HG03521 (cell line): Measurements from ENCODE around the gene XAGE2.
"Not testable (repeated sequence)": the region's sequence is repeated elsewhere in the genome, so short reads cannot be mapped to it uniquely, and the experiment has no call there.

ENCODE experiments used
- ATAC-seq: cut with Tn5 transposase; IDR thresholded peaks from one replicate; pipeline ENCODE4 v1.9.1; 2021; ENCODE audit warnings: mild to moderate bottlenecking, moderate library complexity; ENCODE audit not compliant: unreplicated experiment

XAGE2 gene, protein sequence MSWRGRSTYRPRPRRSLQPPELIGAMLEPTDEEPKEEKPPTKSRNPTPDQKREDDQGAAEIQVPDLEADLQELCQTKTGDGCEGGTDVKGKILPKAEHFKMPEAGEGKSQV

DNA sequence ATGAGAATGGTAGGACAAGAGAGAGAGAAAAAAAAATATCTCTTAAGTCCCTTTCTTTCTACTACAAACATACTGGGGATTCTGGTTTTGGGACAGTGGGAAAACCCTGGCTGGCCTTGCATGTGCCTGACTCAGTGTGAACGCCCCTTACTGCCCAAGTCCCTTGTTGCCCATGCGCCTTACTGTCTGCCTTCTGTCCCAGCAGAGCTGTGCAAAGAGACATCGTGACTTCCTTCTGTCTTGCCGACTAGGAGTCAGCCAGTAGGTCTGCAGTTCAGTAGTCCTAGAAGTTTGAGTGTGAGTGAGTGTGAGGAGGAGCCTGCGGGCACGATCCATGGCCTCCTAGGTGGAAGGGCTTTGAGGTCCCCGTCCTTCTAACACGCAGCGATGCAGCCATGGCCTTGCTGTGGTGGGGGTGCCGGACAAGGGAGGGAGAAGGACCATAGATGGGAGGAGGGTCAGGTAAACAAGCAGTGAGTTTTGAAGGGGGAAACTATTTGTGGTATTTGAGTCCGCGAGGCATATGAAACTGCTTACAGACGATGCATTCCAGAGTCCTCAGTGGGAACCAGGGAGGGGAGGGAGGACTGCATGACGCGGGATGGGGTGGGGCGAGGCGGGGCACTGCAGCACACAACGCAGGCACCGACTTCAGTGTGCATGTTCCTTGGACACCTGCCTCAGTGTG is at the start of gene XAGE2:
XAGE2 (plus strand) TSS at position 654 of the 688 bp plus-strand sequence. CDS start 994 bp downstream, outside the sequence.
- ATAC-seq, result no peak

DNA sequence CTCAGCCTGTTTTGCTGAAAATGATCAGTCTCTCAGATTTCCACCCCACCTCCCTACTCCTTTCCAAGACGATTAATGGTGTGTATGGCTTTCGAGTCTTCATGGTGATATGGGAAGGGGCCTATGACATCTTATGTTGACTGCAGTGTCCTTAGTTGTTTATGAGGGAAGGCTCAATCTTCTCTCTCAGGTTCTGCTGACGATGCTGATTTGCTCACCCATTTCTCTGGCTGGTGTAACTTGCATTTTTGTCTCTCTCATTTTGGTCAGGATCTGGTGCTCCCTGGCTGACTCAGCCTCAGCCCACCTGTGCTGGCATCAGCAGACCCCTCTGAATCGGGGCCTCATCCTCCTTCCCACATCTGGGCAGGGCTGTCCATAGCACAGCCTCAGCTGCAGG is 31.4 kb upstream of the XAGE2 start:
- no peak for ATAC-seq

DNA sequence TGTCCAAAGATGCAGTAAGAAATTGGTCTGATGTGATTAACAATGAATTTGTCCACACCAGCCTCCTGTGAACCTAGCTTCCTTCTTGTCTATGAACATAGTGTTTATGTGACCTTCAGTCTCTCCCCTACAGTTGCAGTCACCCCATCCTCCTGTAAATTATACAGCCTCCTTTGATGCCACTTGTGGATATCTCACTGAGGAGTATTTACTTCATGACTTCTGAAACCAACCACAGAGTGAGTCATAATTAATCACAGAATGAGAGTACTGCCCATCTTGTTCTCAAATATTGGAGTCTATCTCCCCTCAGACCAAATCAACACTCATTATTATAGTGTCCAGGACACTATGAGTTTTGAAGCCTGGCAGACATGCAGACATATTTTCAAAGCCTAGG is 27.3 kb upstream of the XAGE2 start:
- no peak for ATAC-seq

DNA sequence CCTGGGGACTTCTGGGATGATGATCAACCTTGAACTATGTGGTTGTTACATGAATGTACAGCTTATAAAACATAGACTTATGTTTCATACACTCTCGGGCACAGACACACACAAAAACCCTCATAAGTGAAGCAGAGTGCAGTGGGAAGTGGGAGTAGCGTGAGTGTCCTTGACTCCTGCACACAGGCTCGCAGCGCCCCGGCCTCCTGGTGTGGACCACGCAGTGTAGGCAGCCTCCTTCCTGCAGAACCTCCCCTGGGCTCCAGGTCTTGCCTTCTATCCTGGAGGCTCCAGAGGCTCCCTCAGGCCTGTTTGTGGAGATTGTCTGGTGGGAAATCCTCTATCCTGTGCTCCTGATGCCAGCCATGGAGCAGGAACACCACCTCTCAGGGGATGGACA is 25.7 kb upstream of the XAGE2 start:
- not testable (repeated sequence) for ATAC-seq

DNA sequence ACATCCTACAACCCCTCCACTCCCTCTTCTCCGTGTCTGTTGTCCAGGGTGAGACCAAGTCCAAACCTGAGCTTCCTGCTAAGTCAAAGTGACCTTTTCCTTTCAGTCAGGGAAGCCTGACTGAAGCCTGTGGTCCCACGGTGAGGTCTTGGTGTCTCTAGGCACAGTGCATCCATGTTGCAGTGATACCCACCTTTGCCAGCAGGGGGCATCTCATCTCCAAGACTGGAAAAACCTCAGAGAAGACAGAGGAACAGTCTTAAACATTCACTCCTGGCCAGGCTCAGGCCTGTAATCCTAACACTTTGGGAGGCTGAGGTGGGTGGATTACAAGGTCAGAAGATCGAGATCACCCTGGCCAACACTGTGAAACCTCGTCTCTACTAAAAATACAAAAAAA is 23.4 kb upstream of the XAGE2 start:
- not testable (repeated sequence) for ATAC-seq

DNA sequence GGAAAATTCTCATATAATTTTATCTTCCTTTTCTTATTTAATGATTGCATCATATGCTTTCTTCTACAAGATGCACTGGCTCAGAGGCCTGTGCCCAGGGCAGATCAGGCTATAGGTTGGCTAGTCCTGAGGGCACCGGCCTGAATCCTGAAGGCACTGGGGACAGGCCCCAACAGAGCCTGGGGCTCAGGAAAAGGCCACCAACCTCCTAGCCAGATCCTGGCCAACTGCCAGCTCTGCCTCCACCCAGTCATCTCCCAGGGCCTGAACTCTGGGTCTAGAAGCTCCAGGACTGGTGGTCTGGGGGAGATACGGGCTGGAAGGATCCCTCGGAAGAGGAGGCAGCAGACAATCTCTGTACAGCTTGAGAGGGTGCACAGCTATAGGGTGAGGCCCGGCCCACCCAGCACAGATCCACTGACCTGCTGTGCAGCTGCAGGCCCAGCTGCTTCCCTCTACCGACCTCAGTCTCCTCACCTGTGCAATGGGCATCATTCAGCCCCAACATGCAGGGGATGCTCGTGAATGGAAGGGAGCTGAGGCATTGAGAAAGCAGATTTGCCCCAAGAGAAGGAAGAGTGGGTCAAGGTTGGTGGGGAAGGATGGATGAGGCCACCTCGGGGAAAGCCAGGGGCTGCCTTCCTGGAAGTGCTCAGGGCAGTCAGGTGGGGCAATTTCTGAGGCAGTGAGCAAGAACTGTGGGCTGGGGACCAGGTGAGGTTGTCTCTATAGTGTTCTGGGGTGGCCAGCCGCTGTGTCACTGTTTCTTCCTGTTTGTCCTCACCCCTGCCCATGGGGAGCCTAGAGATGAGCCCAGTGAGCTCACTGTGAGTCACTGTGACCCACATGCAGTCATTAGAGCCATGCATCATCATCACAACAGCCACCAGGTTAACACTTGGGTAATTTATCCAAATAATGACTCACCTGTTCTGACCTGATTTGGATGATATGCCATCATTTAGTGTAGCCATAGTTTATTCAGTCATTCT is 22.4 kb upstream of the XAGE2 start:
- no peak for ATAC-seq

DNA sequence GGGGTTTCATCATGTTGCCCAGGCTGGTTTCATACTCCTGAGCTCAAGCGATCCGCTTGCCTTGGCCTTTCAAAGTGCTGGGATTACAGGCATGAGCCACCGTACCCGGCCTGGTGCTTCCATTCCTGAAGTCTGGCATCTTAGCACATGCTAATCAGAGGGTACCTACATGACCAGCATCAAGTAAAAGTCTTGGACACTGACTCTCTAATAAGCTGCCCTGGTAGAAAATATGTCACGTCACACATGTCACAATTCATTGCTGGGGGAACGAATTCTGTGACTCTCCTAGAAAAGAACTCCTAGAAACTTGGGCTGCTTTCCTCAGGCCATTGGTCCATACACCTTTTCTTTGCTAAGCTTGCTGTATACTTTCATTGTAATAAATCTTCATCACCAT is 19.1 kb upstream of the XAGE2 start:
- no peak for ATAC-seq

DNA sequence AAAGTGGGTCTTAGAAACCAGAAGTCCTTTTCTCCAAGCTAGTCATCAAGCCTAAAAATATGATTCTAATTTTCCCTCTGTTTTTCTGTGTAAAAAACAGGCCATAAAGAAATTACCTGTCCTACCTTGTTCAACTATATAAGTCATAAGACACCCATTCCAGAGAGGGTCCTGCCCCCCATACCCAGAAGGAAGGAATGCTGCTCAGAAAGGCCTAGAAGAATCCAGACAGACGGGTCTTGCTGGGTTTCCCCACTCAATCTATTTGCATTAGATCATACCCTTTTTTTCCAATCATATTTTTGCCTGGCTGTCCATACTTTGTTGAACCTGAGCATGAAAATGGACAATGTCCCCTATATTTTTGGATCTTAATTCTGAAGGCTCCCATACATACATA is 16.3 kb upstream of the XAGE2 start:
- no peak for ATAC-seq

DNA sequence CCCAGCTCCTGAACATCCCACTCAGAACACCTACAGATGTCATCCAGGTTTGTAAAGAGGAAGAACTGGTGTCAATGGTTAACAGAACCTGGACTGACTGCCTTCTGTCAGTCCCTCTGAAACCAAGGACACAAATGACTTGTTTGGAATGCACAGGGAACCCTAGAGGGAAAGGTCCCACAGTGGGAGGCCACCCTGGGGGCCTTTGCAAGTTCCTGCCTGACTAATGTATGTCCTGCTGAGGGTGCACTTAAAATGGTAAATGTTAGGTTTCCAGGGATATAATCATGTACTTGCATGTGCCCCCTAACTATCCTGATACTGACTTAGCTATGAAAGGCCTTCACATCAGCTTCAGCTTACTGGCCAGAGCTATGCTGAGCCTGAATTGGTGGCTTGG is 15.0 kb upstream of the XAGE2 start:
- ATAC-seq, result no peak

DNA sequence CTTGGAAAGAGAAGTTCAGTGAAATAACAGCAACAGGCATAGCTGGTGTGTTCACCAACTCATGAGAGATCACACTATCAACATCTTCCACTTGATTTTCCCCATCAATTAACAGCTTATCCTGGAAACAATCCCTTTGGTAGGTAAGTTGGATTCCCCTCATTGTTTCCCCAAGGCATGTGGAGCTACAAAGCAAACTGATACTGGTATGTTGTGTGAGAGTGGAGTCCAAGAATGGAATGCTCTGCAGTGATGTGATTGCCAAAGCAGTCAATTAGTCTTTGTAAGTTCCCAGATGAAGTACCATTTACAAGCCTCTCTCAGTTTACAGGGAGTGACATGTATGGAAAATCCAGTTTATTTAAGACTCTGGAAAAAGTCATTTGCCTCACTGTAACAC is 13.7 kb upstream of the XAGE2 start:
- no peak for ATAC-seq

DNA sequence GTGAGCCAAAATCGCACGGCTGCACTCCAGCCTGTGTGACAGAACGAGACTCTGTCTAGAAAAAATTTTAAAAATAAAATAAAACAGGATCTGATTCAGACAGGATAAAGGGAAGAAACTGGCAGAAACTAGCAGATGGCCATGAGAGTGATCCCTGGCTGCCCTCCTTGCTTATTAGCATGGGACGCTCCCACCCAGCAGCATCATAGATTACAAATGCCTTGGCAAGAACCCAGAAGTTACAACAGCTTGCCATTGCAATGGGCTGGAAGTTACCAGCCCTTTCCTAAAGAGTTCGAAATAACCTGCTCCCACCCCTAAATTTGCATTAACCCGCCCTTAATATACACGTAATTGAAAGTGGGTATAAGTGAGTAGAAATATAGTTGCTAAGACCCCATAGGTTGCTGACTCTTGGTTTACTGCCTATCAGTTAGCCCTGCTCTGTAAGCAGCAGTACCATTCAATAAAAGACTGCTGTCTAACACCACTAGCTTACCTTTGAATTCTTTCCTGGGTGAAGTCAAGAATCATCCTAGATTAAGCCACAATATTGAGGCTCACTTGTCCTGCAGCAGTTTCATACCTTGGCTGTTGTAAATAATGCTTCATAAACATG is 9.1 kb upstream of the XAGE2 start:
- ATAC-seq, result no peak

DNA sequence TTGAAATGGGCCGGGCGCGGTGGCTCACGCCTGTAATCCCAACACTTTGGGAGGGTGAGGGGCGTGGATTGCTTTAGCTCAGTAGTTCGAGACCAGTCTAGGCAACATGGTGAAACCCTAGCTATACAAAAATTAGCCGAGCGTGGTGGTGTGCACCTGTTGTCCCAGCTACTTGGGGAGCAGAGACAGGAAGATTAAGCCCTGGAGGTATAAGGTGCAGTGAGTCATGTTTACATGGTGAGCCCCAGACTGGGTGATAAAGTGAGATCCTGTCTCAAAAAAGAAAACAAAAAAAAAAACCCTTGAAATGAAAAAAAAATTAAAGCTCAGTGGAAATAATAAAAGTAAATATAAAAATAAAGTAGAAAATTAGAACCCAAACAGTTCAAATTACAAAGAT is 6.9 kb upstream of the XAGE2 start:
- no peak for ATAC-seq

DNA sequence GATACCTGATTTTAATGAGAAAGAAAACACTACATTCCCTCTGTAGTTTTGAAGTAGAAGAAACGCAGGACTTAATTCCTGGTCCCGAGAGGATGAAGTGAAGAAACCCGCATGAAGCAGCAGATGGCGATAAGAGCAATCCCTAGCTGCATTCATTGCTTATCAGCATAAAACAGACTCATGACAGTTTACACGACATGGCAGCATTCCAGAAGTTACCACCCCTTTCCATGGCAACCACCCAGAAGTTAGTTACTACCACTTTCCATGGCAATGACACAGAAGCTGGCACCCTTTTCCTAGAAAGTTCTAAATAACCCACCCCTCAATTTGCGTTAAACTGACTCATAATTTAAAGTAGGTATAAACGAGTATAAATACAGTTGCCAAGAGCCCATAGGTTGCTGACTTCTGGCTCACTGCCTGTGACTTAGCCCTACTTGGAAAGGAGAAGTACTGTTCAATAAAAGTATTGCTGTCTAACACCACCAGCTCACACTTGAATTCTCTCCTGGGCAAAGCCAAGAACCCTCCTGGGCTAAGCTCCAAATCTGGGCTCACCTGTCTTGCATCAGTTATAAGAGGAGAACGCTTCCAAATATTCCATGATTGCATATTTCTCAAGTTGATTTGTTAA is 5.5 kb upstream of the XAGE2 start:
- no peak for ATAC-seq

DNA sequence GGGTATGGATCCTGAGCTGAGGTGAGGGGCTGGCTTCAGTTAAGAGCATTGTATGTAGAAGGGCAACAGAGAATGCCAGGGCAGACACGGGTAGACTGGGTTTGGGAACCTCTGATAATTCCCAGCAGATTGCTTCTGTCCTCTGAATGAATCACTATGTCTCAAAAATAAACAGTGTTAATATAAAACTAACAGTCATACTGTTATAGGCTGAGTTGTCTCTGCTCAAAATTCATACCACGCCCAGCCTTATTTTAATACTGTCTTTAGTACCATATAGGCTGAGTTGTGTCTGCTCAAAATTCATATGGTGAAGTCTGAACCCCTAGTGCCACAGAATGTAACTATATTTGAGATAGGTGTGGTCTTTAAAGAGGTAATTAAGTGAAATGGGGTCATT is 10.0 kb downstream of the XAGE2 start:
- ATAC-seq, result no peak

DNA sequence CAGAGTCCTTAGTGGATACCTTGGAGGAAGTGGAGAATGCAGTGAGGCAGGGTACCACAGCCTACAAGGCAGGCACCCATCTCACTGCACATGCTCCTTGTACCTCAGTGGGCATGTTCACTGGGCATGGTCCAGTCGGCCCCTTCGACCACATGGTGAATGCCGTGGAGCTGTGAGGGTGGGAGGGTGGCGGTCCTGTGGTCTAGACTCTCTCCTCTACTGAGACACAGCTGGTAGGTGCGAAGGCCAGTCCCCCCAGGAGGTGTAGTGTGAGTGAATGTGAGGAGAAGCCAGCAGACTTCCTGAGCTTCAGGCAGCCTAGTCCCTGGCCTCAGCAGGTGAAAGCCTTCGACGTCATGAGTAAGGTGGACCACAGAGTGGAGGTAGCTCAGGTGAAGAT is 12.2 kb downstream of the XAGE2 start:
- ATAC-seq, result no peak

DNA sequence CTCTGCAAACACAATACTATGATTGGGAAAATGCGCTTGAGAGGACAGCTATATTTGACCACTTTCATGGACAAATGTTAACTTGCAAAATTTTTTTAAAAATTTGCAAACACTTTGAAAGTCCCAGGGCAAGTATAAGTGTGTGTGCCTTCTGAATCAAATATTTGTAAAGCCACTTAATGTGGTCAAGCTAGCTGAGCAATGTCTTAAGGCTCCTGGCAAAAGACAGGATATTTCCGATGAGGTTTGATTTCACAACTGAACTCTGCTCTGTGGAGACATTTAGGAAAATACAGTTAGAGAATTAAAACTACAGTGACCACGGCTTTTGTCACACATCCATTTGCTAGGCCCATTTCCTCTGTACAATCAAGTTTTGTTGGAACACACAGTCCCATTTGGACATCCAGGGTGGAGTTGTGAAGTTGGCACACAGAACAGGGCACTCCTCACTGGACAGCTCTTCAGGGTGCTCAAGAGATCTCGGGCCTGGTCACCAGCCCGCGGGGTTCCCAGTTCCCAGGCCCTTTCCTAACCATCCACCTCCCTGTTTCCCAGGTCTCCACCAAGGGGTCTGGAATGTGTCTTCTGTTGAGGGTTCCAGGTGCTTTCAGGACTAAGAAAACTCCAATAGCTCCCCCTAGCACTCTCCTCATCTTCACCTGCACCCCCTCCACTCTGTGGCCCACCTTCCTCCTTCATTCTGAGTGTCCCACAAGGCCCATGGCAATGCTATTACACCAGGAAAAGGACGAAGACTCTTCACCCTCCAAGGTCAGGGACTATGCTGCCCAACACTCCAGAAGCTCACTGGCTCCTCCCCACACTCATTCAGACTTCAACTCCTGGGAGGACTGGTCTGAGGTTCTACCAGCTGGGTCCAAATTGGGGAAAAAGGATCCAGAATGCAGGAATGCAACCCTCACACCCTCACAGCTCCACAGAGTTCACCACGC is 41.9 kb downstream of the XAGE2 start:
- no peak for ATAC-seq

DNA sequence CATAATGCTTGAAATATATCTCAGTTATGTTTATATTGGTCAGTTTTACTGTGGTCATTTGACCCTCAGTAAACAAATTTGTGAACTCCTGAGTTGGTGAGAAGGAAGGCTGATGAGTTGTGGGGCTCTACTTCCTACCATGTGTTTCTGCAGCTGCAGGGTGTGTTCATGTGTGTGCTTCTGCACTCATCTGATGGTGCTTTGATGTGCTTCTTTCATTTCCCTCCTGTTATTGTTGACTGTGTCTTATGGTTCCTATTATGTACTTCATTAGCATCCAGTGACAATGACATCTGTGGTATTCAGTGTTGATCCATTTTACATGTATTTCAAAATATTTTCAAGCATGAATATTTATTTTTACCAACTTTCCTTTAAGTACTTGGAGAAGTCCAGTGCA is 46.5 kb downstream of the XAGE2 start:
- no peak for ATAC-seq

DNA sequence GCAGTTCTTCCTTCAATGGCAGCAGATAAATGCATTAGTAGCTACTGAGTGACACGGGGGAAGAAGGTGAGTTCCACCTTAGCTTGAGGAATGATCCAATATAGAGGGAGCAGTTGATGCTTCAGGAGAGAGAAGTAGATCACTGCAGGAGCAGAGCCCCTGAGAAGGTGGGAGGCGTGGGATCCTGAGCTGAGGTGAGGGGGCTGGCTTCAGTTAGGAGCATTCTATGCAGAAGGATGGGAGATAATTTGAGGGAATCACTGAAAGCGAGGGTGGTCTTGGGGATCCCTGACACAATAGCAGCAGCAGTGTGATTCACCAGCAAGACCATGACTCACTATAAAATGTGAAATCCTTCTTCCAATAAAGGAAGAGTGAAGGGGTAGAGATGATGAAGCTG is 48.0 kb downstream of the XAGE2 start:
- no peak for ATAC-seq

DNA sequence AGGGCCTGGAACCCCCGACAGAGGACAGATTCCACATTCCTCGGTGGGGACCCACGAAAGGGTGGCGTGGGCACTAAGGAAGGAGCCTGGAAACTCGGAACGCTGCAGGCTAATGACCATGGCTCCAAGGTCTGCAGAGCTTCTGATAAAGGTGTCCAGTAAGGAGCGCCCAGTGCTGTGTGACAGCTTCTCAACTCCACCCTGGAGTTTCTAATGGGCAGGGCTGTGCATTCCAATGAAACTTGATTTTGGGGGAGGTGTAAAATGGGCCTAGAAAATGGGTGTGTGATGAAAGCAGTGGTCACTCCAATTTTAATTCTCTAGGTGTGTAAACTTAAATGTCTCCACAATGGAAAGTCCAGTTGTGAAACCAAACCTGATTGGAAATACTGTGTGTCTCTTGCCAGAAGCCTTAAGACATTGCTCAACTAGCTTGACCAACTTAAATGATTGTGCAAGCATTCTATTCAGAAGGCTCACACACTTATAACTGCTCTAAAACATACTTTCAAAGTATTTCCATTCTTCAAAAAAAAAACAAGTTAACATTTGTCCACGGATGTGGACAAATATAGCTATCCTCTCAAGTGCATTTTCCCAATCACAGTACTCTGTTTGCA is 52.1 kb downstream of the XAGE2 start:
- ATAC-seq, result no peak
